Retina (tissue), 1 donor: ENCODE data around the gene NAB1.

Source experiments
- DNase-seq: peaks from one replicate; pipeline ENCODE4 v3.0.0-alpha.2; 2016

NAB1 gene

DNA sequence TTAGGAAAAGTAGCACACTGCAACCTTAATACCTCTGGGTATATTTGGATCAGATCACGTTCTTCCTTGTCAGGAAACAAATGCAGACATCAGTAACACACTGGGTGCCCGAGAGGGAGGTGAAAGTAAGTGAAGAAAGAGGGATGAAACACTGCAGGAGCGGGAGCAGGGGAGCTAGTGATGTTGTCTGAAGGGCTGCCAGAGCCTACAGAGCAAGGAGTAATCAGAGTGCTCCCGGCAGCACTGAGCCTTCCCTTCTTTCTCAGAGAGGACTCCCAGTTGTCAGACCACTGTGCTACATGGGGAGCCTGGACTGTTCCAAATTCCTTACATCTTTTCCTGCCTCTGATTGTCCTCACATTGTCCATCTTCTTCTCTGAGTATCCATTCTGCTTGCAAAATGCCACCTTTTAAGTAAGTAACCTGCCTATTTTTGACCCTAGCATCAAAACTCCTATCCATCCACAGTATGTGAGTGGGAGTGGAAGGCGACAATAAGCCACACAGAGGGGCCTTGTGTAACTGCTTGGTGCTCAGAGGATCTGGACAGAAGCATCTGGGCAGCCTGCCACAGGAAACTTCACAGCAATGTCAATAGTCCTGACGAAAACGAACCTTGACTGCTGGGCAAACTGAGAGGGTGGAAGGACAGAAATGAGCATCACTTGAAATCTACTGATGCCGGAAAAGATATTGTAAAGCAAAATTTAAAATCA is 10.8 kb upstream of the NAB1 start:
- peak; percentile 37 for DNase-seq

DNA sequence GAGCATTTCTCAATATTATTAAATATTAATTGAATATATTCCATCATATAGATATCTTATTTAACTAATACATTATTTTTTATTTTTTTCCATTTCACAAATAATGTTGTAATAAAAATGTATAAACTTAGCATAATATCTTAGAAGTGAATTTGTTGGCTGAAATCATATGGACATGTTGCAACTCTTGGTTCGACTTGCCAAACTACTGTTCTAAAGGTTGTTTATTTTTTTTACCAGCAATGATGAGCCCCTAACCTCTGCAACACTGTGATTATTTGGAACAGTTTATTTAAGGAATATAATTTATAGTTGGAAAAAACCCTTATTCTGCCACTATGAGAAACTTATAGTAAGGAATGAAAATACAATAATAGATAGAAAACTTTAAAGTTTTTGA is 8.8 kb upstream of the NAB1 start:
- DNase-seq, result no peak

DNA sequence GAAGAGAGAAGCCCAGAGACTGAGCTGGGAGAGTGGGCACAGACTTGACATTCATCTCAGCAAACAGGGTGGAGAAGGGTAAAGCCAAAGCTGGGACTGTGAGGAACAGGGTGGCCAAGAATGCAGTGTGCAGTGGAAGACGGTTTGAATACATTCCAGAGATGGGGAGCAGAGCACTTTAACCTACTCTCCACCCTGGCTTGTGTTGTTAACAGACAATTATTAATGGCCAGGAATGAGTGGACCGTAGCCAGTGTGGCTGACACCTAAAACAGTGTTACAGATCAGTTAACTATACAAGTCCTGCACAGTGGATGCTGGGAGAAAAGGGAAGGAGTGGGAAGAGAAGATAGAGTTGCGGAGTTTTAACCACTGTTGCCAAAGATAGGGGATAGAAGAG is 7.4 kb upstream of the NAB1 start:
- DNase-seq, result no peak

DNA sequence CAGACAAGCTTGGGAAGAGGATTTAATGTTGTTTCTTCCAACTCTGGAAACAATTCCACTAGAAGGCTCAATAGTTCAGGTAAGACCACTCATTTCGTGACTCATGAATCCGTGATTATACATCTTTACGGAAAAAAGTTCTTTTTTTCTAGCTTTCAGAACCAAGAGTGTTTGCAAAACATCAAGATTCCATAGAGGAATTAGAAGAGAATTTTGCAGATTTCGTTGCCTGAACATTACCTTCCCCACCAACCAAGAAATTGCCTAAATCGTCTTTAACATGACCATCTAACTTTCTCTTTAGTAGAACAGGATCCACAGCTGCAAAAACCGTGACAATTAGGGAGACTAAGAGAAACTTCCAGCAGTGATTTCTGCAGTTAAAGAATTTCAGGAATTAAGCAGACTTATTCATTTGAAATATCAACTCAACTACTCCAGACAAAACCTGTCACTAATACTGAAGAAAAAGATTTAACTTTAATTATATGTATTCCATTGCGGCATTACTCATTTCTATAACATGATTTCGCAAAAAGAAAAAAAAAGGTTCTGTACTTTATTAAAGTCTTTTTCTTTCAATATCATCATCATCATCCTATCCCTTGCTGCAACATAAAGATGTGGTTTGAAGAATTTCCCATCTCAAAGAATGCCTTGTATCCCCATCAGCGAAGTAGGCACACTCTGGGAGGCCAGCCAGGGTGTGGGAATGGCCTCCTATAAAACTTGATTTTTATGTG is 1.9 kb upstream of the NAB1 start:
- DNase-seq, result no peak

DNA sequence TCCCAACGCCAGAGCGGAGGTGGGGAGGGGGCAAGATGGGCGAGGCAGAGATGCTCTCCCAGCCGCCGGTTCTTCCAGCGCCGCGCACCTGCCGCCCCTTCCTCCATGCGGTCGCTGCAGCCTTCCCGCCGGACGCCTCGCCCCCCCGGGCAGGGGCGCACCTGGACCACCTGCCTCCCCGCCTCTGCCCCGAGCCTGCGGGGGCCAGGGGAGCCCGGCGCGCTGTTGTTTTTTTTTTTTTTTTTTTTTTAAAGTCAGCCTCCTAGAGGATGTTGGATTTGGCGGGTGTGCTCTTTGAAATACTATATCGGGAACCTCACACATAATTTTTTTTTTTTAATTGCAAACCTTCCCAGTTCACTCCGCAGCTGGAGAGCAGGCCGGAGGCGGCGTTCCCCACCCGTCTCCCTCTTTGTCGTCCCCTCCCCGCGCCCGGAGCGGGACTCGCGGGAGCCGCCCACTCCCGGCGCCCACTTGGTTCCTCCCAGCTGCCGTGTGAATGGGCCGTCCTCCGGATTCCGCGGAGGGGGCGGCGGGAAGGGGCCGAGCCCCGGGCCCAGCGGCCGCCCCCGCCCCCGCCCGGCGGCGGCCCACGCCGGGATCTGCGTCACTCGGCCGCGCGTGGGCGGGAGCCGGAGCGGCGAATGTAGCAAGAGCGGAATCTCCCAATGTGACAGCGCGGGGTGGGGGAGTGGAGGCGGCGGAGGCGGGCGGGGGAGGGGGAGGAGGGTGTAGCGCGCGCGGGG is 421 bp upstream of the NAB1 start:
- peak; percentile 89 for DNase-seq

DNA sequence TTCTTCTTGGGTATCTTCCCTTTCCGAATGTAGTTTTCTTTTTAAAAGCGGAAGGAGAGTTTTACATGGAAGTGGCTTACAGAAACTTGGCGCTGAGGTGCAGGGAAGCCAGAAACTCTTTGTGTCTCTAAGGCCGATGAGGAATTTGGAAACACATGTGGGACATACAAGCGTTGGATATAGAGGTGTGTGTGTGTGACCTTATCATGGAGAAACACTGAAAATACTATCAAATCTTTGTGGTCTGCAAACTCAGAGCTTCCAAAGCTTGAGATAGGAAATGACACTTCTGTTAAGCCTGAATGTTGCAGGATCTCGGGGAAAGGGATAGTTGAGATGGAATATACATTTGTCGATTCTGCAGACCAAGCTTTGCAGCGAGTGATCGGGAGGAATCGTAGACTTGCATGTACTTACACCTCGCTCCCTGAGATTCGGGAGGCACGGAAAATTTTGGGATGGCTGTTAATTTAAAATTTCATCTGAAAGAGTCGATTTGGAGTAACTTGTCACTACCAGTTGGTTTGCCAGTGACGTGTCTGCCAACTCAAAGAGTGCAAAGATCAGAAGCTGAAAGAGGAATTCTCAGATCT is 1.0 kb downstream of the NAB1 start:
- no peak for DNase-seq

DNA sequence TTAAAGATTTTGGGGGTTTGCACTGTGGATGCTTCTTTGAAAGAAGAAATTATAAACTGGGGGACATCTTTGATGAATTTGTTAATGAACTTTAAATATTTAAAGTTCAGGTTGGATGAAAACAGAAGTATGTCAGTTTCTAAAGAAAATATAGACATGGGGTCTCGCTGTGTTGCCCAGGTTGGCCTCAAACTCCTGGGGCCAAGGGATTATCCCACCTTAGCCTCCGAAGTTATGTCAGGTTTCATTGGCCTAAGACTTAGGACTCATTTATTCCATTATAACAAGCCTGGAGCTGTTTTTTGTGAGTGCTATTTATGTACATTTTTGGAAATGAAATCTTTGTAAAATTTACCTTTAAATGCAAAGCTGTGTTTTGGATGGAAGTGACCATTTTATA is 2.5 kb downstream of the NAB1 start:
- DNase-seq, result no peak

DNA sequence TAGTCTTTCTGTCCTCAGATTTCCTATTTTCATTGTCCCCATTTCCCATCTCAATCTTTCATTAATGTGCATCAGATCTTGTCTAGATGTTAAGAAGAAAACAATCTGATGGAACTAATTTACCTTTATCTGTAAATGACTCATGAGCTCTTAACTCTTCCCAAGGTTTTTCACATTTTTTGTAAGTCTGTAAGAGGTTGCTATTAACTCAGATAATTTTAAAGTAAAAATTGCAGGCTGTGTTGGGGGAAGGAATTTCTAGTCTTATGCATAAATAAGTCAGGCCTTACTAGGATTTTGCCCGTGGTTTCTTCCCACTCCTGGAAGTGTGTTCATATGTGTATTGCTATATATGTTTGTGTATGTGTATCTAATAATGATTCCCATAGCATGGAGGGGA is 4.3 kb downstream of the NAB1 start:
- no peak for DNase-seq

DNA sequence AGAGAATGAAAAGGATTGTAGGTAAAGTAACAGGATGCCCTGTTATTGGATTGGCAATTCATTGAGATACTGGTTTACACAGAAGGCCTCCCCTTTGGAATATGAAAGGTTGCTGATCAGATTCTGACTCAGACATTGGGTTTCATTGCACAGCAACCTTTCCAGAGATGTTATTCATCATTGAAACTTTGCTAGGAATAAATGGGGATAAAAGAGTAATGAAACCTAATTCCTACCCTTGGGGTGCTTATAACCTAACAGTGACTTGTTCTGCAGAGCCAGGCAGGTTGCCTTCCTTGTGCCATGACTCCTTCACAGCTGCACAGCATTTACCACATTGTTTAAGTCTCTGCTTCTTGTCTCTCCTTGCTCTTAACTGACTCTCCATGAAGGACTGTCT is 5.0 kb downstream of the NAB1 start:
- DNase-seq, result no peak

DNA sequence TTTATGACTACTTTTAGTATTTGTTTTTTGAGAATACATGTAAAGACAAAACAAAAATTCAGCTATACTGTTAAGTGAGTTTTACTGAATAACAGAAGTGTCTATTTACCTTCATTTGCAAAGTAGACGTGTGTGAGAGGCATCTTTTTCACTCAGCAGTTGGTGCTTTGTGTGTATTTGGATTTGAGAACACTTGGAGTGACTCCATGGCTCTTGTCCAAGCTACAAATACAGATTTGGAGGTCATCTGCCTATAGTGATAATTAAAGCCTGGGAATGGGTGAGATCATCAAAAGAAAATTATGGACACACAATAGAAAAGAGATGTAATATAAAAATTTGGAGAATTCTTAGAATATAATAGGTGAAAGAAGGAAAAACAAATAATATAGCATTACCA is 6.2 kb downstream of the NAB1 start:
- DNase-seq, result no peak

DNA sequence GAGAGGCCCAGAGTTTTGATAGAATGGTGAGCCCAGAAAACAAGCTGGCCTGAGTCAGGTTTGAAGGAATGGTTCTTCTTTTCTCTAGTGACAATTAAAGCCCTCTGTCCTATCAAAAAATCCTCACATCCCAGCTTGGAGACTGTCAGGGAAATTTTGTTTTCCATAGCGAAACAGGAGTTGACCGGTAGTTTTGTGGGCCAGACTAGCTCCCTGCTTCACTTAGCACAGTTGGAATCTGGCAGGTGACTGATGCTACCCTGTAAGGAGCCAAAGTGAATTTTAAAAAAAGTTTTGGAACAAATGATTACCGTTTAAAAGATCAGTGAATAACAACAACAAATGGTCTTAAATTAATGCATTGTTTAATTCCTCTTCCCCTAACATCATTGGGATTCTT is 6.7 kb downstream of the NAB1 start:
- DNase-seq, result no peak

DNA sequence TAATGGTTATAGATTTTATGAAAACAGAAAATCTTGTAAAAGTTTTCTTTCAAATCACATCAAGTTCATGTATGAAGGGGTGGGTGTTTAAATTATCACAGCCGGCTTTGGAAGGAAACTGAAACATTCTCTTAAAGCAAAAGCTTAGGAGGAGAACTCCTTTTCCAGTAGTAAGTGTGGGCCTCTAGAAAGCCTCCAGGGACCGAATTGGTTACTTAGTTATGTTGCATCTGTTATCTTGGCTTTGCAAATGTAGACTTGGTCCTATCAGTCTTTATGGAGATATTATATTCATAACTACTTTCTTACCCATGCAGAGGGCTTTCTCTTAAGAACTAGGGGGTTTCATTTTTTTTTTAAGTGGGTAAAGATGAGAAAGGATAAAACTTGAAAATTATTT is 7.4 kb downstream of the NAB1 start:
- DNase-seq, result no peak

DNA sequence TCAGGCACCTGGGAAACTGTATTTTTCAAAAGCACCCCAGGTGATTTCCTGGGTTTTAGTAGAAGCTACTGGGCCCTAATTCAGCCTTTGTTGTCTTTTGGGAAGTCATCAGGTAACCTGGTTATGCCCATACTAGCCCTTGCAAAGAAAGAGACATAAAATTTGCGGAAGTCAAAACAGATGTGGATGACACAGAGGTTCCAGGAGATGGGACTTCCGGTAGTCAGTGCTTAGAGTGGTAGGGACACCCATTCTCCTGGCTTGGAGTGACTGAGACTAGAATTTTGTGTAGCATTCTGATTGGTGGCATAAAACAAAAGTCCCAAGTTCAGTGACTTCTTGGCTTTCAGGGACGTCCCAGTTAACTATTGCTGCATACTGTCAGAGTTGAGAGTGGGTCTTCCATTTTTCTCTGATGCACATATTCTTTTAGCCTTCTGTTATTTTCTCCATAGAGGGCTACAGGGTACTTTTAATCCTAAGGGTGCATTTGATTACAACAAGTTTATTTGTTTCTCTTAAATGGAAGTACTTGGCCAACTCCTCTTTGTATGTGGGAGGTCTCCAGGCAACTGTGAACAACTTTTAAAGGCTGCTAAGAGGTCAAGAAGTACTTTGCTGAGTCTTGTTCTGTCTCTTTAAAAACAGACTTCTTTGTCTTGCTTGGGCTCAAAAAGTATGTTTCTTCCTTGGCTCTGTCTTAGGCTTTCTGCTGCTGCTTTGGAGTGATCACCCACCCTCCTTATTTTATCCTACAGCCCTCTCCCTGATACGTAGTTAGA is 8.8 kb downstream of the NAB1 start:
- no peak for DNase-seq

DNA sequence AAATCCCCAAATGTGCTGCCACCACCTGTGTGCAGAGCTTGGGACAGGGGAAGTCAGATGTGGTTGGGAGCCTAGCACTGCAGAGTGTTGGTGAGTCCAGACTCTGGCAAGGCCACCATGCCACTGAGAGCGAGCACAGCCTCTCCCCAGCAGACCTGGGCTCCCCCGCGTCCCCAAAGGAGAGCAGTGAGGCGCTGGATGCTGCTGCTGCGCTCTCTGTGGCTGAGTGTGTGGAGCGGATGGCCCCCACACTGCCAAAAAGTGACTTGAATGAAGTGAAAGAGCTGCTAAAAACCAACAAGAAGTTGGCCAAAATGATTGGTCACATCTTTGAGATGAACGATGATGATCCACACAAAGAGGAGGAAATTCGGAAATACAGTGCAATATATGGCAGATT is 10.7 kb downstream of the NAB1 start:
- DNase-seq, result no peak

DNA sequence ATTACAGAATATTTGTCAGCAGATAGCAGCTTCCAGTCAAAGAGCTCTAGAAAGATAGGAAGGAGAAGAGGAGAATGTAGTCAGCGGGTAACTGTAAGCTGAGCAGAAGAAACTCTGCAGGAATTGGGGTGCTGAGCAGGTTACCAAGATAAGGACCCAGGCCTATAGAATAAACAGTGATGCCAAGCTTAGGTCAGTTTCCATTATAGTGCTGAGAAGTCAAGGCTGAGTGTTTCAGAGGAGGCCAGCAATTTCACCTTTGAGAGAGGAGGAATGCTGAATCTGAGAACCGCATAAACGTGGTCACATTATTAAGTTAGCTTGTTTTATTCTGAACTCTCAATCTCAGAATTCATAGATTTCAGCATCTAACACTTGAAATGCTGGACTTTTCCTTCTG is 13.9 kb downstream of the NAB1 start:
- DNase-seq, result no peak

DNA sequence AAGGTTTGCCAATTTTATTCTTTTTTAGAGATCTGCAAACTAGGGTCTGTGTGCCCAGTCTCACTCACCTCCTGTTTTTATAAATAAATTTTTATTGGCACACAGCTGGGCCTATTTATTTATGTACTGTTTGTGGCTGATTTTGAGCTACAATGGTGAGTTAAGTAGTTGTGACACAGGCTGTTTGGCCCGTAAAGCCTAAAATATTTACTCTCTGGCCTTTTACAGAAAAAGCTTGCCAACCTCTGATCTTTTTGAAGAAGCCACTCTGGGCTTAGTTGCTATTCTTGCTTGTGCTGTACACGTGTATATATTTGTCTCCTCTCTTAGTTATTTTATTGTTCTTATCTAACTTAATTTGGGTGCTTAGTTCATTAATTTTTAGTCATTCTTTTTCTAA is 14.5 kb downstream of the NAB1 start:
- DNase-seq, result no peak

DNA sequence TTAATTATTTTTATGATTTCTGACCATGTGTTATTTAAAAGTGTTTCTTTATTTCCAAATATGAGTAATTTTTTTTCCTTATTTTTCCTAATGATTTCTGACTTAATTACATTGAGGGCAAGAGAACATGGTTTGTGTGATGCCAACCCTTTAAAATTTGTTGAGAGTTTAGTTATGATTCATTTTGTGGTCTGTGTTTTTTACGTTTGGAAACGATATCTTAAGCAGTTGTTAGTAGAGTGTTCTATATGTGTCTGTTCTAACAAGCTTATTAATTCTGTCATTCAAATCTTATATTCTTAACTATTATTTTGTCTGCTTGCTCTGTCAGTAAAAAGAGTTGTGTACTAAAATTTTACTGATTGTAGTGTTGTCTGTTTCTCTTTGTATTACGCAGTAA is 15.0 kb downstream of the NAB1 start:
- DNase-seq, result no peak

DNA sequence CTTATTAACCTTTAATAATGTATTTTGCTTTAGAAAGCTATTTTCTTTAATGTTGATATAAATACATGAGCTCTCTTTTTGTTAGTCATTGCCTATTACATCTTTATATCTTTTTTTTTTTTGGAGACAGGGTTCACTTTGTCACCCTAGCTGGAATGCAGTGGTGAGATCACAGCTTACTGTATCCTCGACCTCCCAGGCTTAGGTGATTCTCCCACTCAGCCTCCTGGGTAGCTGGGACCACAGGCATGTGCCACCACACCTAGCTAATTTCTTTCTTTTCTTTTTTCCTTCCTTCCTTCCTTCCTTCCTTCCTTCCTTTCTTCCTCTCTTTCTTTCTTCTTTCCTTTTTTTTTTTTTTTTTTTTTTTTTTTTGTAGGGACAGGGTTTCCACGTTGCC is 15.4 kb downstream of the NAB1 start:
- DNase-seq, result no peak

DNA sequence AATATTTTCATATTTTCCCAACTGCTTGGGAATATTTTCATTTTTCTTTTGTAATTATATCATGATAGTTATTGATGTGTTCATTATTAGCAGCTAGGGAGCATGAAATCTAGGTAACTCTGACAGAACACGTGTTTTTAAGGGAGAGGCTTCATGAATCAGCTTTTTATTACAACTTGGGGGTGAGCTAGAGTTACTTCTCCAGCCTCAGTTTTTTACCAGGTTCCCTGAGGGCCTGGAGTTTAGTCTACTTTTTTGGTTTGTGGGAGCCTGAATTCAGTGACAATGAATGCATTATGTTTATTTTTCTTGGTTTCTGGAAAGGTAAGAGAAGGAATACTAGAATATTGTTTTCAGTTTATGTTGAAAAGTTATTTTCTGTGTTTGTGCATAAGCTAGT is 18.0 kb downstream of the NAB1 start:
- DNase-seq, result no peak

DNA sequence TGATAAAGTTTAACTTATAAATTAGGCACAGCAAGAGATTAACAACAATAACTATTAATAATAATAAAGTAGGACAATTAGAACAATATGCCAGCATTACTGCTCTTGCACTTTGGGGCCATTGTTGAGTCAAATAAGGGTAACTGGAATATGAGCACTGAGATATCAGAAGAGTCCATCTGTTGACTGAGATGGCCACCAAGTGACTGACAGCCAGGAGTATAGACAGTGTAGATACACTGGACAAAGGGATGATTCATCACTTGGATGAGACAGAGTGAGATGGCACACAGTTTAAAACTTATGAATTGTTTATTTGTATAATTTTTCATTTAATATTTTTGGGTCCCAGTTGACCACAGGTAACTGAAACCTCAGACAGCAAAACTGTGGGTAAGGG is 20.0 kb downstream of the NAB1 start:
- DNase-seq, result no peak

DNA sequence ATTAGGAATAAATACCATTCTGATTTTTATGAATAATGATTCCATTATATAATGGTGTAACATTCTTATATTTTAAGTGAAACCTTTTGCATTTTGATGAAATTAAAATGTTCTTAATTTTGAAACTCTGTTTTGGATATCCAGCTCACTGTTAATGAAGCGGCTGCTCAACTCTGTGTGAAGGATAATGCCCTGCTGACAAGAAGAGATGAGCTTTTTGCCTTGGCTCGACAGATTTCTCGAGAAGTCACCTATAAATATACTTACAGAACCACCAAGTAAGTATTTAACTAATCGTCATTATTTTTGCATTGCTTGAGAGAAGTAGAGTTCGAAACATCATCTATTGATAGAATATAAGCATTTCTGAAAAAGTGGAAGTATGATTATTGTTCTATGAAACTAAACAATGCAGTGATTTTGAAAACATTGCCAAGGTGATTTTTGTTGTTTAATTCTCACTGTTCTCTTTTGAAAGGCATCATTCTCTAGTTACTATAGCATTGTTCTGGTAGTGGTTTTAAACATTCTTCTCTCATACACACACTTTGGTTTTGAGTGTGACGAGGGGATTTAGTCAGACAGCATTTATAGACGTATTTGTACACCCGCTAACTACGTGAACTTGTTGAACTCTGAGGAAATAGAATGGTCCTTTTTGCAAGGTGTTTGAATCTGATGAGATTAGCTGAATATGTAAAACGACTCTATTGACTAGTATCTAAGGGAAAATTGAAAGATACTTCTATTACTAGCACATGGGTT is 21.5 kb downstream of the NAB1 start:
- DNase-seq, result no peak
